NT2/D1 (cell line): ENCODE measurements around the gene THOP1.

ENCODE experiments used
- YY1 ChIP-seq: IDR thresholded peaks from 2 replicates; pipeline ENCODE4 v1.6.1; 2011; ENCODE audit not compliant: insufficient read length, insufficient read depth
- ZNF274 ChIP-seq: IDR thresholded peaks from 2 replicates; pipeline ENCODE4 v1.6.1; 2011; ENCODE audit warnings: mild to moderate bottlenecking, low read depth, low read length

DNA sequence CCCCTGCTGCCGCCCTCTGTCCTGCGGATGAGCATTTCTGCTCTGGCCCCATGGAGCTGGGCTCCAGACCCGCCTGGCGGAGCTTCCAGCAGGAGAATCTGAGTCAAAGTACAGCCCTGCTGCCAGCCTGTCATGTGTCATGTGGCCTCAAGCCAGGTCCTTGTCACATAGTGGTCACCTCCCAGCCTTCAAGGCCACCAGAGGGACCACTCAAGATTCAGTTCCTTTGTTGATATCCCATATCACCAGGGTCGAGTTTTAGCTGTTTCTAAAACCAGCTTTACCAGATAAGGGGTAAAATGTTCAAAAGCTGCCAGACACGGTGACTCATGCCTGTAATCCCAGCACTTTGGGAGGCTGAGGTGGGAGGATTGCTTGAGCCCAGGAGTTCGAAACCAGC is 13.4 kb downstream of the THOP1 start:
- TF ChIP-seq YY1 (no peak), ZNF274 (no peak)
